Suprapubic skin (tissue), 4 donors: ENCODE measurements around the gene PYGB.

Source experiments
- EP300 ChIP-seq: sonication (generic); formaldehyde crosslinking; IDR thresholded peaks from one replicate; pipeline ENCODE4 v1.6.1; 2017; ENCODE audit warnings: antibody characterized with exemption
- POLR2A ChIP-seq, 2 donors: fragments of 450-650 bp; IDR thresholded peaks; one replicate each; pipeline ENCODE4 v1.6.1; 2017; ENCODE audit warnings: antibody characterized with exemption in 2 of 2, mild to moderate bottlenecking in 2 of 2, moderate library complexity in 2 of 2
- POLR2AphosphoS5 ChIP-seq, 3 donors: sonication (generic); formaldehyde crosslinking; IDR thresholded peaks; one replicate each; pipeline ENCODE4 v1.6.1; 2017; ENCODE audit warnings: antibody characterized with exemption in 3 of 3
- TF ChIP-seq, protein P1 (sequence below), 2 donors: fragments of 200-600 bp in 1 of 2; fragments of 450-650 bp in 1 of 2; sonication (generic) in 1 of 2; IDR thresholded peaks; one replicate each; pipeline ENCODE4 v1.5.1; 2016 to 2019; ENCODE audit warnings: antibody characterized with exemption in 2 of 2, mild to moderate bottlenecking in 1 of 2, moderate library complexity in 1 of 2

DNA sequence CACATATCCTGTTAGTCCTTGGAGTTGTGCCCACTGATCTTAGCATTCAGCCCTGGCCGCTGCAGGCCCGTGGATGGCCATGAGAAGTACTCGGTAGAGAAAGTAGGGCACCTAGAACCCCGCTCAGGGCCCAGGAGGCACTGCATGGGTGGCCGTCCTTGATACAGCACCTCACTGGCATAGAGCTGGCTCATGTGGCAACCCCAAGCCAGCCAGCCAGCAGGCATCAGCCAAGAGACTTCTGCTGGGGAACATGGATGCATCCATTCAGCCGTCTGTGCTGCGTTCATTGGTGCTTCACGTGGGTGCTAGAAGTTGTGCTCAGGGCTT is 10.6 kb downstream of the PYGB start:
- TF ChIP-seq, protein P1, sequence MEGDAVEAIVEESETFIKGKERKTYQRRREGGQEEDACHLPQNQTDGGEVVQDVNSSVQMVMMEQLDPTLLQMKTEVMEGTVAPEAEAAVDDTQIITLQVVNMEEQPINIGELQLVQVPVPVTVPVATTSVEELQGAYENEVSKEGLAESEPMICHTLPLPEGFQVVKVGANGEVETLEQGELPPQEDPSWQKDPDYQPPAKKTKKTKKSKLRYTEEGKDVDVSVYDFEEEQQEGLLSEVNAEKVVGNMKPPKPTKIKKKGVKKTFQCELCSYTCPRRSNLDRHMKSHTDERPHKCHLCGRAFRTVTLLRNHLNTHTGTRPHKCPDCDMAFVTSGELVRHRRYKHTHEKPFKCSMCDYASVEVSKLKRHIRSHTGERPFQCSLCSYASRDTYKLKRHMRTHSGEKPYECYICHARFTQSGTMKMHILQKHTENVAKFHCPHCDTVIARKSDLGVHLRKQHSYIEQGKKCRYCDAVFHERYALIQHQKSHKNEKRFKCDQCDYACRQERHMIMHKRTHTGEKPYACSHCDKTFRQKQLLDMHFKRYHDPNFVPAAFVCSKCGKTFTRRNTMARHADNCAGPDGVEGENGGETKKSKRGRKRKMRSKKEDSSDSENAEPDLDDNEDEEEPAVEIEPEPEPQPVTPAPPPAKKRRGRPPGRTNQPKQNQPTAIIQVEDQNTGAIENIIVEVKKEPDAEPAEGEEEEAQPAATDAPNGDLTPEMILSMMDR (IDR thresholded peaks at IDR 0.05): no peak
- TF ChIP-seq POLR2A (IDR thresholded peaks at IDR 0.05) (no peak), POLR2AphosphoS5 (IDR thresholded peaks at IDR 0.05) (no peak), EP300 (no peak)
